SH-SY5Y (cell line): ENCODE results near the gene CNGB1.

ENCODE experiments used
- GATA2 ChIP-seq: IDR thresholded peaks from 2 replicates; pipeline ENCODE4 v1.6.1; 2011; ENCODE audit warnings: mild to moderate bottlenecking, low read depth, low read length
- GATA3 ChIP-seq: IDR thresholded peaks from 2 replicates; pipeline ENCODE4 v1.6.1; 2011; ENCODE audit warnings: low read depth, mild to moderate bottlenecking, low read length, moderate library complexity

- TF ChIP-seq GATA2 (no peak), GATA3 (no peak)
Measured at GRCh38 chr16:57915811-57916488, 55.0 kb downstream of the CNGB1 start.
